HG03060 (cell line): Measurements from ENCODE around the gene PPP4C.
"Not testable (repeated sequence)": the region's sequence is repeated elsewhere in the genome, so short reads cannot be mapped to it uniquely, and the experiment has no call there.

Experiments used
- ATAC-seq: cut with Tn5 transposase; IDR thresholded peaks from one replicate; pipeline ENCODE4 v1.9.1; 2021; ENCODE audit warnings: low read depth, moderate number of reproducible peaks; ENCODE audit not compliant: unreplicated experiment

The PPP4C gene

DNA sequence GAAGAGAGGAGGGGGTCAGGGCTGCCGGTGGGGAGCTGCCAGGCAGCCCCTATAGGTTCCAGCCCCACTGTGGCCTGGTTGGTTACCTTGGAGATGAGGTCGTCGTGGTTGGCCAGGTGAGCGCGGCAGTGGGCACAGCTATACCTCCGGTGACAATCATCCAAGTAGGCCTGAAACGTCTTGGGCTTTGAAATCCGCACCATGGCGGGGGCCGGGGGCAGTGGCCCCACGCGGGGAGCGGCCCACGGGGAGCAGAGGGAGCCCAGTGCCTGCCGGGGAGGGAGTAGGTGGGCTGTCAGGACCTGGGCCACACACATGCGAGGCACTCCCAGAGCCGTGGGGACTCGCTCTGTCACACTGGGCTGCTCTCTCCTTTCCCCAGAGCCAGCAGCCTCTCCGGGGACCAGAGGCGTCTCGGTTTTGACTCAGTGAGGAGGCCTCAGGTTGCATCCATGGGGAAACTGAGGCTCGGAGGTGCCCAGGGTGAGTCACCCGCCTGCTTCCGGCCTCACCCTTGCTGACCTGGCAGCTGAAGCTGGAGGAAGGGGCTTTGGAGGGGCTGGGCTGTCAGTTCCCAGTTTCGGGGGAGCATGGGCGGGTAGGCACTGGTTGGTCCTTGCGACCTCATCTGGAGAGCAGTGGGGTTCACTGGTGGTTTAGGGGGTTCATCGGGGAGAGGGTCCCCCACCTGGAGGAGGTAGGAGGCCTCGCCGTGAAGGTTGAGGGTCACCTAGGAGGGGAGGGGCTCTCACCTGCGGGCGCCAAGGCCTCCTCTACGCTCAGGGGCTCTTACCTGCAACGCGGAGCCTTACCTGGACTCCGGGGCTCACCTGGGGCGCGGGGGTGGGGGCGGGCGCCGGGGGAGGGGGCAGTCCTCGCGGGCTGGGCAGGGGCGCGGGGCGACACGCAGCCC, 19.6 kb downstream of the PPP4C start:
- no peak for ATAC-seq

DNA sequence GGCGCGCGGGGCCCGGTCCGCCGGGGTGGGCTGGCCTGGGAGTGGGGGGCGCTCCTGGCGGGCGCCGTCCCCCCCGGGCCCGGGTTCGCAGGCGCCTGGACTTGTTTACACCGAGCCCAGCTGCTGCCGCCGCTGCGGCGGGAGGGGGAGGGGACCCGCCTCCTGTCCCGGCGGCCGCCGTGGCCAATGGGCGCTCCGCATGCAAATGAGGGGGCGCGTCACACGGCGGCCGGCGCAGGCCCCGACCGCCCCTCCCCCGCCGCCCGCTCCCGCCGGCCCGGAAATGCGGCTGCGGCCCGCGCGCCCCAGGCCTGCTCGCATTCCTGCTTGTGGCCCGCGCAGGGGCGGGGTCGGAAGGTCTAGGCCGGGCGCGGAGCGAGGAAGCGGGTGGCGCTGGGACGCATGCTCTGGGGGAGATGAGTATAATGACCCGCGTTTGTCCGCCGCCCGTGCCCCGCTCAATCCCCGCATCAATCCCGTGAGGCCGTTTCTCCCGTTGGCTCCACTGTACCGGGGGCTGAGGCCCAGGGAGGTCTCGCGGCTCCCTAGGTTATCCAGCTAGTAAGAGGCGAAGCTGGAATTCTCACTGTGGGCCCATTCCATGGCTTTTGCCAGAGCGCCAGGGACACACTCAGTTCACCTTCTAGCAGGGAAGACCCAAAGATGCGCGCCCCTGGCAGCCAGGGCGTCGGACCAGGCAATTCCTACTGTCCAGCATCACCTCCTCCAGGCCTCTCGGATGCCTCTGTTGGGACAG, 20.5 kb downstream of the PPP4C start, which contains the start of gene YPEL3:
Gene YPEL3, minus strand, starts transcription at position 109 of the 757 bp plus-strand sequence. CDS start 731 bp downstream, outside the sequence.
- ATAC-seq: no peak

DNA sequence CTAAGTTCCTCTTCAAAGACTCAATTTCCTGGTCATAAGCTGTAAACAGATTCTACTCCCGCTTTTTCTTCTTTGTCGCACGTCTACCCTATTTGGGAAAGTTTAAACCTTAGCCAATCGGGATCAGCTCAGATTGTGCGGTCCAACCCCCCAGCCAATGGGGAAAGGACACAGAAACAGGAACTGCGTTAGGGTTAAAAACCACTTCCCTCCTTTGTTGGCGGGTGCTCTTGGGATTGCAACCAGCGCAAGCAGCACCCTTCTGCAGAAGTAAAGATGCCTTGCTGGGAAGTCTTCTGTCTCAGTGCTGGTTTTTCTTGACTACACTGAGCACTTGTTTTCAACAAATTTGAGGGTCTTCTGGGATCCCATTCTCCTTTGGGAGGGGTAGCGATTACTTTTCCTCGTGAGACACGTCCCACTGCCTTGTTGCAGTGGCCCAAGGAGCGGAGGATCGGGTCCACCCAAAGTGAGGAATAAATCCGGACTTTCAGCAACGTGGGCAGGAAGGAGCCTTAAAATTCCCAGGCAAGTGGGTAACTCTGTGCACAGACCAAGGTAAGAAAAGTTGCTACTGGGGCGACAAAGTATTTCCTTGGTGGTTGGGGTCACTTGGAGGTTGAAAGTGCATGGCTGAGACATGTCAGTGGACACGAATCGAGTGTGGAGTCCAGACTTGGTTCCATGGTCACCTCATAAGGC, 21.2 kb downstream of the PPP4C start:
- no peak for ATAC-seq

DNA sequence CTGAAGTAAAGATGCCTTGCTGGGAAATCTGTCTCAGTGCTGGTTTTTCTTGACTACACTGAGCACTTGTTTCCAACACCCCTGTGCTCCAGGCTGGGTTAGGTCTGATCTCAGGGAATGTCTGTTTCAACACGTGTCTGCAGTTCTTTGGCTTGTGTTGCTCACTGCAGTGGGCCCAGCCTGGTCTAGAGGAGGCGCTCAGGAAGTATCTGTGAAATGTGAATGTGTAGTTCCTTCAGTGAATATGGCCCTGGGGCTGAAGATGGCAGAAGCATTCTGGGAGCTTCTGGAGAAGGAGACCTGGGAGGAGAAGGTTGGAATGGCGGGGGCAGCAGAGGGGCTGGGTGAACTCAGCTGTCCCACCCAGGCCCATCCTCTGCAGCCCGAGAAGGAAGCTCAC, 28.3 kb downstream of the PPP4C start:
- ATAC-seq: no peak

DNA sequence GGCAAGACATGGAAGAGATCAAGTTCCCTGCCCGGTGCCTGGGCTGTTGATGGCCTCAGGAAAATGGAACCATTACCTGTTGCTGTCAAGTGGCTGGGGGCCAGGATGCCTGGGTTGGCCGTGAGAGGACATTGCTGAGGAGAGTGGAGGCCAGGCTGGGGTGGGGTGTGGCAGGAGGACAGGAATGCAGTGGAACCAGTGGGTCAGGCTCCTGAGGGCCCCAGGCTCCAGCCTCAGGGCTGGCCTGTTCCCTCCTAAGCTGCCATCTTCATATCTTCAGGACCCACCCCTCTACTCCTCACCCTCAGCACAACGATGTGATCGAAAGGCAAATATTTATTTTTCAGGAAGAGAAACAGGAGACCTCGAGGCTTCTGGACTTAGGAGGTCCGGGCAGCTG, 28.7 kb downstream of the PPP4C start:
- no peak for ATAC-seq

DNA sequence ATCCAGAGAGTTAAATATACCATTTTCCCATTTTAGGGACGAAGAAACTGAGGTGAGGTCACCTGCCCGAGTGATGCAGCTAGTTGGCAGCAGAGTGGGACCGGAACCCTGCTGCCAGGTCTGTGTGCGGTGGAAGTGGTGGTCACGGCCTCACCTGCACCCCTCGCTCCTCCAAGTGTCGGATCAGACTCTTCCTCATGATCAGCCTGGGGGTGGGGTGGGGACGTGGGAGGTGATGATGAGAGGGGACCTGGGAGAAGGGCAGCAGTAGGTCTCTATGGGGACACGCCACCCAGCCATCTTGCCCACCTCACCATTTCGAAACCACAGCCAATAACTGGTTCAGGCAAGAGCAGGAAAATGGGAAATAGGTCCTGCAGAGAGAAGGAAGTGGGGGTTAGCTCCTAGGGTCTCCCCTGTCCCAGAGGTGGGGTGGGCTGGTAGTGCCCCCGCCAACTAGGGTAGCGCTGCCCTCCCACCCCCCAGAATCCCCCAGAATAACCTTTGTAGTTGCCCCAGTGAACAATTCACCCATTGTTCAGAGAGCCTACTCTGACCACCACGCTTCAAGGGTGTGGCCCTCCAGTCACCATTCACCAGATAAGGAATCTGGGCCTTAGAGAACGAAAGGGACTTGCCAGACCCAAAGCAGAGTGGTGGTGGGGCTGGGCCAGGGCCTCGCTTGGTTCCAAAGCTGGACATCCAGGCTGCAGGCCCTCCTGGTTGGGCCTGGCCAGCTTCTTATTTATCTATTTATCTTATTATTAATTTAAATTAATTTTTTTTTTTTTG, 32.5 kb downstream of the PPP4C start:
- ATAC-seq: no peak

DNA sequence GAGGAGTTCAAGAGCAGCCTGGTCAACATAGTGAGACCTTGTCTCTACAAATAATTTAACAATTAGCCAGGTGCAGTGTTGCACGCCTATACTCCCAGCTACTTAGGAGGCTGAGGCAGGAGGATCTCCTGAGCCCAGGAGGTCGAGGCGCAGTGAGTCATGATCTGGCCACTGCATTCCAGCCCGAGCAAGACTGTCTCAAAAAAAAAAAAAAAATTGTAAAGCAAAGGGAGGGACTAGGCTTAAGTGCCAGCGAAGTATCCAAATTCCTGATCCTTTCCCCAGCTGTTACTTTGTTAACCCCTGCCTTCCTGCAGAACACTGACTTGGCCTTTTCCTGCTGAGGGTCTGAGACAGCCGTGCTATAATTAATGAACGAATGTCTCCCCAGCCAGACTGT, 34.9 kb downstream of the PPP4C start:
- ATAC-seq: no peak

DNA sequence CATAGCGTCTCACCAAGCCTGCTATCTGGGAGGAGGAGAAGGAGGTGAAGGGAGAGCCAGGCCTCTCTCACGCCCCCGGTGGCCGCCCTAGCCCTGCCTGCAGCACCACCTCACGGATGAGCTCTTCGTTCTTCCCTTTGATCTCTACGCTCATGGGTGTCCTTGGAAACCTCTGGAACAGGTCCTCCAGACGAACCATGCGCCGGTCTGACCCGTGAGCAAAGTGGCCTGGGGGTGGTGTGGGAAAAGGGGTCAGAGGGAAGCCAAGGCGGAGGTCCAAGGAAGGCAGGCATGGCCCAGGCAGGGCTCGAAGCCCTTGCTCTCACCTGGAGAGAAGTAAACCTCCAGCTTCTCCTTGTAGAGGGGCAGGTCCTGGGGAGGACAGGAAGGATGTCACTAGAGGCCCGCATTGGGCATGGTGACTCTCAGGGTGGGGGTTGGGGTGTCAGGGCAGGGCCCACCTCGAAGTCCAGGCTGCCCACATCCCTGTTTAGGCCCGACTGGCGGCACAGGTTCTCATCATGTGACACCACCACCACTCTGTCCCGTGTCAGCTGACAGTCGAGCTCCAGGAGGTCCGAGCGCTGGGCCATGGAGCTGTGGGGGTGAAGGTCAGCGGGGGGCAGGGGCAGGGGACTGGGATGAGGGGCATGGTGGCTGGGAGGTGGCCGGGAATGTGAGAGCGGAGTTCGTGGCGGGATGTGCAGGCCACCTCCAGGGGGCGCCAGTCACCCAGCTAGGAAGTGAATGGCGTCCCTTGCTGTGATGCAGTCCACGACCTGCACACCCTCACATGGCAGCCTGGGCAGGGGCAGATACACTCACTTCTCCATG, 36.6 kb downstream of the PPP4C start:
- ATAC-seq: no peak

DNA sequence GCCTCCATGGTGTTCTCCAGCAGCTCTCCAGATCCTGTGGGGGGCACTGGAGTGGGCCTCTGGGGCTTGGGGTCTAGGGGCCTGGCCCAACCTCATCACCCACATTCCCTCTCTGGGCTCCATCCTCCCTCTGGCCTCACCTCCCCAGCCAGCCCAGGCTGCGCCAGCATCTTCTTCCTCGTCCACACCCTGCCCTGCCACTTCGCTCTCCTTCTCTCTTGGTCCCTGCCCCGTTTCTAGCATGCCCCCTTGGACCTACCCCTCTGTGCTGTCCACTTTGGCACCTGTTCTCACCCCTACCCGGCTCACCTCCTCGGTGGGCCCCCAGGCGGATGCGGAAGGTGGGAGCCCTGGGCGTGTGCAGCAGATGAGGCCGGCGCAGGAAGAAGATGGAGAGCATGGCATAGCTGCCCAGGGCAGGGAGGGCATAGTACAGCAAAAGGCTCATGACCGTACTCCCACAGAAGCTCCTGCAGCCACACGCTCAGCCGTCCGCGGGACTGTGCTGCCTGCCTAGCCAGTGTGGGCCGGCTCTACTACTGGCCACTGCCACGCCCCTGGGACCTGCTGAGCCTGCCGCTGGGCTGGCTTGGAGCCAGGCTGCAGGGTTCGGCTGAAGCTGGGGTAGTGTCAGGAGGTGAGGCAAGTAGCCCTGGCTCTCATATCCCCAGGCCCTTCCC, 37.4 kb downstream of the PPP4C start, which contains the start of gene GDPD3:
Gene GDPD3, minus strand, starts transcription at position 507 of the 680 bp plus-strand sequence. Its CDS starts 59 bp downstream, at position 448.
- no peak for ATAC-seq

DNA sequence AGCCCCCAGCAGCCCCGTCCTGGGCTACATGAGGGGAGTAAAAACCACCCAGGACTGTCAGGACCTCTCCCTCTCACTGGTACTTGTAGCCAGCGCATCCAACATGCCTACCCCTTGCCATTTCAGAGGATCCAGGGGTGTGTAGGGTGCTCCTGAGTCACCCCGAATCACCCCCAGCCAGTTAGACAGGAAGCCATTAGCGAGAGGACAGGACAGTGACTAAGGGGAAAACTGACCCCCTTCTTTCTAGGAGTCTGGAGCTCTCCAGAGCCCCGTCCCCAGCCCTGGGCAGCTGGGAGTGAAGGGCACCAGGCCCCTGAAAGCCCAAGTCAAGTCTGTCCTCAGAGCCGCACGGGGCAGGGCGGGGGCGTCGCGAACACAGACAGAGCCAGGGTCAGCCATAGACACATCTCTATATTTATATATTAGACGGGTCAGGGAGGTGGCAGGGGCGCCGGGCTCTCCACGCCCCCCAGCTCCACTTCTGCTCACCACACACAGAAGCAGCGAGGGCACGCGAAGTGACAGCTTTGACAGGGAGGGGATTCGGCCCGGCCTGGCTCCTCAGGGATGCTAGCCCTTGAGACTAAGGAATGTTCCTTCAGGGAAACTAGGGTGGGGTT, 38.0 kb downstream of the PPP4C start:
- ATAC-seq: no peak

DNA sequence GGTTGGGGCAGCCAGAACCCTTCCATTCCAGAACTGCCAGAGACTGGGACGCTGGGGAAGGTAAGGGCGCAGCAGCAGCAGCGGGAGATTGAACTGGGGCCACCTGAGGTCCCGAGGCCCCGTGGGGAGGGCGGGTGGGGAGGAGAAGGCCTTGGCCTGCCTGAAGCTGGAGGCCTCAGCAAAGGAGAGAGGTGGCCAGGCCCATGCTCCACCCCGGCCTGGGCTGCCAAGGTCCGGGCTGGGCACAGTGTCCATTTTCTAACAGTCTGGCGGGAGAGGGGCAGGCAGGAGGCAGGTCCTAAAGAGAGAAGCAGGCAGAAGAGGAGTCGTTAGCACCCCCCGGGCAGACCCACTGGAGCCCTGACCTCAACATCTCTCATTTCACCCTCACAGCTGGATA, 38.6 kb downstream of the PPP4C start:
- ATAC-seq: no peak

DNA sequence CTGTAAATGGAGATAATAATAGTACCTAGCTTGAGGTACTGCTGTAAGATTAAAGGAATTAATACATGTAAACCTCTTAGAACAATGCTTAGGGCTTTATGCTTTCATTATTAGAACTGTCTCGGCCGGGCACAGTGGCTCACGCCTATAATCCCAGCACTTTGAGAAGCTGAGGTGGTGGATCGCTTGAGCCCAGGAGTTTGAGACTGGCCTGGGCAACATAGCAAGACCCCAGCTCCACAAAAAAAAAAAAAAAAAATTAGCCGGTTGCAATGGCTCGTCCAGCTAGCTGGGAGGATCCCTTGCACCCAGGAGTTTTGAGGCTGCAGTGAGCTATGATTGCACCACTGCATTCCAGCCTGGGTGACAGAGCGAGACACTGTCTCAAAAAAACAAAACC, 39.0 kb downstream of the PPP4C start:
- not testable (repeated sequence) for ATAC-seq

DNA sequence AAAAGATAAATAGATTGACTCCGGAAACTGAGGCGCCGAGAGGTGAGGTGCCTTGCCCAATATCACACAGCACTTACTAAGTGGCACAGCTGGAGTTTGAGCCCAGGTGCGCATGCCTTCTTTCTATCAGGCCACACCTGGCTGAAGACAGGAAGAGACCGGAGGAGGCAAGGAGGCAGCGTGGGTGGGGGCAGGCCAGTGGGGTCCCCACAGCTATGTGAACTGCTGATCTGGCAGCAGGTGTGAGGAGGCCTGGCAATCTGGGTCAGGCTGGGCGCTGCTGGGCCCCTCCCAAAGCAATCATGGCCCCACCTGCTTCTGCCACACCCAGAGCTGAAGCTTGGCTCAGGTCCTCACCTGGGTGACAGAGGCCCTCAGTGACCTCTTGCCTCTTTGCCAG, 39.4 kb downstream of the PPP4C start:
- no peak for ATAC-seq

DNA sequence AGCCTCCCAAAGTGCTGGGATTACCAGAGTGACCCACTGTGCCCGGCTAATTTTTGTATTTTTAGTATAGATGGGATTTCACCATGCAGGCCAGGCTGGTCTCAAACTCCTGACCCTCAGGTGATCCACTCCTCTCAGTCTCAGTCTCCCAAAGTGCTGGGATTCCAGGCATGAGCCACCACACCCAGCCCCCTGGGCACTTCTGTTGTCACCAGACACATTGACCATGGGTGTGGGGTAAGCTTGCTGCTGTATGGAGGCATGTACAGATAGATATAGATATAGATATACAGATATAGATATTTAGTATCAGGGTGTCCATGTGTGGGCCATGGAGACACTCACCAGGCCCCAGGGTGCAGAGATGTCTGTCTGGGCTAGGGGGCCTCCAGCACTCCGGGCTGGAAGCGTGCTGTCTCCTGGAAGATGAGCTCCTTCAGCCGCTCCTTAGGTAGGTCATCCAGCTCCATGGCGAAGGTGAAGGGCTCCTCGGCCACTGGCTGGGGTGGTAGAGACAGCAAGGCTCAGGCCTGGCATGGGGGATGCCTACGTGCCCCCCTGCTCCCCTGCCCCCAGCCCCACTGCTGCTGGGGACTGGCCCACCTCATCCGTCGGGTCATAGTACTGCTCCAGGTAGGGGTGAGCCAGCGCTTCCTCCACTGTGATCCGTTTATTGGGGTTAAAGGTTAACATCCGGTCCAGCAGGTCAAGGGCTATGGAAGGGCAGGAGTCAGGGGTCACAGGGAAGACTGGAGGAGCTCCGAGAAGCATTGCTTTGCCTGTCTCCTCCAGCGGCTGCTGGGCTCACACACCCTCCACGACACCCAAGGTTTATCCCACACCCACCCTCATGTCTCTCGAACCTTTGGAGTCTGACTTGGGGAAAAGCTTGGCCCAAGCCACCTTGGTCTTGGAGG, 40.8 kb downstream of the PPP4C start:
- no peak for ATAC-seq

DNA sequence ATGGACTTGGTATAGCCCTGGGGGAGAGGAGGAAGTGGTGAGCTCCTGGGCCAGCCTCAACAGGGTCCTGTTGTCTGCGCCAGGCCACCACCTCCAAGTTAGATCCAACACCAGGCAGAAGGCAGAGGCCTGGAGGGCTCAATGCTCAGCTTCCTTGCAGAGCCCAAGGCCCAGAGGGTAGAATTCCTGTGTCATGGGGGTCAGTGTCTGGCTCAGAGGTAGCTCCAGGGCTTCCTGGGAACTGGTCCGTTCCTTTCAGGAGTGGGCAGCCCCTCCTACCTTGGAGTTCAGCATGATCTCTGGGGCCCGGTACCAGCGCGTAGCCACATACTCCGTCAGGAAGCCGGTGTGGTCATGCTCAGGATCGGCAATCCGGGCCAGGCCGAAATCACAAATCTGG, 42.0 kb downstream of the PPP4C start:
- no peak for ATAC-seq

DNA sequence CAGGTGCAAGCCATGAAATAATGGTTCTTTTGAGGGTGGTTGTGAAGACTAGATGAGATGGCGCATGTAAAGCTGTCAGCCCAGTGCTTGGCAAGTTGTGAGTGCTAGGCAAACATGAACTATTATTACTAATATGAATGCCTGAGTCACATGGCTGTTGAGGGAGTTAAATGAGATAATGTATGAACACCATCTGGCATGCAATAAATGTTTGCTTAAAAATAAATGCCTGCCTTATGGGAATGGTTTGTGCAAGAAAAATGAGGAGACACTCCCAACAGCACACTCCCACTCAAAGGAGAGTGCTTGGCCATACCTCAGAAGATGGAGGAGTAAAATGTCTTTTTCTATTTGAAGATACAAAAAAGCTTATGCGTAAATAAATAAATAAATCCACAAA, 43.6 kb downstream of the PPP4C start:
- ATAC-seq: no peak
